K562 treated with DMSO at 1 percent for 48 hours (cell line): Measurements from ENCODE around the gene PDIA2. TPM values are rescaled to one million over a fixed set of nuclear protein-coding genes. Genes with fewer than 3 reads are reported as not detected.

Experiments used
- total RNA-seq: library from RNA; unstranded; fragments of 300-600 nt; gene quantifications from 2 replicates; pipeline ENCODE4 v1.2.3, GENCODE V29; 2022; ENCODE audit warnings: low replicate concordance; ENCODE audit errors: extremely low read depth

Gene PDIA2, protein sequence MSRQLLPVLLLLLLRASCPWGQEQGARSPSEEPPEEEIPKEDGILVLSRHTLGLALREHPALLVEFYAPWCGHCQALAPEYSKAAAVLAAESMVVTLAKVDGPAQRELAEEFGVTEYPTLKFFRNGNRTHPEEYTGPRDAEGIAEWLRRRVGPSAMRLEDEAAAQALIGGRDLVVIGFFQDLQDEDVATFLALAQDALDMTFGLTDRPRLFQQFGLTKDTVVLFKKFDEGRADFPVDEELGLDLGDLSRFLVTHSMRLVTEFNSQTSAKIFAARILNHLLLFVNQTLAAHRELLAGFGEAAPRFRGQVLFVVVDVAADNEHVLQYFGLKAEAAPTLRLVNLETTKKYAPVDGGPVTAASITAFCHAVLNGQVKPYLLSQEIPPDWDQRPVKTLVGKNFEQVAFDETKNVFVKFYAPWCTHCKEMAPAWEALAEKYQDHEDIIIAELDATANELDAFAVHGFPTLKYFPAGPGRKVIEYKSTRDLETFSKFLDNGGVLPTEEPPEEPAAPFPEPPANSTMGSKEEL
- total RNA-seq, result not detected in 2 replicates

DNA sequence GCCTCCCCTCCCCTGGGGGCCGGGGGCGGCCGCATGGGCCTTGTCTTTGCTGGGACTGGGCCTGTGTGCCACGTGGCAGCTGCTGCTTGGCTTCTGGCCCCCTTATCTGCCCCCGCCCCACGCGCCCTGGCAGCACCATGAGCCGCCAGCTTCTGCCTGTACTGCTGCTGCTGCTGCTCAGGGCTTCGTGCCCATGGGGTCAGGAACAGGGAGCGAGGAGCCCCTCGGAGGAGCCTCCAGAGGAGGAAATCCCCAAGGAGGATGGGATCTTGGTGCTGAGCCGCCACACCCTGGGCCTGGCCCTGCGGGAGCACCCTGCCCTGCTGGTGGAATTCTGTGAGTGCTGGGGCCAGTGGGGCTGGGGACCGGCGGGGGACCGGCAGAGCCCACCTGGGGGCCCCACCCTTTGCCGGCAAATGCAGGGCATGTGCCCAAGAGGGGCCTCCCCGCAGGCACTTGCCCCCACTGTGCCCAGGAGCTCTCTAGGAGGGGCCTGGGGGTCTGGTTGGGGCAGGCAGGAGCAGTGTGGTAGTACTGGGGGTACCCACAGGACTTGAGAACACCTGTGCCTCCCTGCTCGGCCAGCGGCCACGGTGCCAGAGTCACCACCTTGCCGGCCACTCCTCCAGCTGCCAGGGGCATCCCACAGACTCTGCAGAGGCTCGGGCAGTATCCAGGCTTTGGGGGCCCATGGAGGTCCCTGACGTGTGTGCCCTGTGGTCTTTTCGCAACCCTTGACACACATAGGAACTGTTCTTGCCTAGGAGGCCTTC, at the start of gene PDIA2:
Gene PDIA2, plus strand, starts transcription at position 132 of the 773 bp plus-strand sequence. Its CDS starts 6 bp downstream, at position 138.

DNA sequence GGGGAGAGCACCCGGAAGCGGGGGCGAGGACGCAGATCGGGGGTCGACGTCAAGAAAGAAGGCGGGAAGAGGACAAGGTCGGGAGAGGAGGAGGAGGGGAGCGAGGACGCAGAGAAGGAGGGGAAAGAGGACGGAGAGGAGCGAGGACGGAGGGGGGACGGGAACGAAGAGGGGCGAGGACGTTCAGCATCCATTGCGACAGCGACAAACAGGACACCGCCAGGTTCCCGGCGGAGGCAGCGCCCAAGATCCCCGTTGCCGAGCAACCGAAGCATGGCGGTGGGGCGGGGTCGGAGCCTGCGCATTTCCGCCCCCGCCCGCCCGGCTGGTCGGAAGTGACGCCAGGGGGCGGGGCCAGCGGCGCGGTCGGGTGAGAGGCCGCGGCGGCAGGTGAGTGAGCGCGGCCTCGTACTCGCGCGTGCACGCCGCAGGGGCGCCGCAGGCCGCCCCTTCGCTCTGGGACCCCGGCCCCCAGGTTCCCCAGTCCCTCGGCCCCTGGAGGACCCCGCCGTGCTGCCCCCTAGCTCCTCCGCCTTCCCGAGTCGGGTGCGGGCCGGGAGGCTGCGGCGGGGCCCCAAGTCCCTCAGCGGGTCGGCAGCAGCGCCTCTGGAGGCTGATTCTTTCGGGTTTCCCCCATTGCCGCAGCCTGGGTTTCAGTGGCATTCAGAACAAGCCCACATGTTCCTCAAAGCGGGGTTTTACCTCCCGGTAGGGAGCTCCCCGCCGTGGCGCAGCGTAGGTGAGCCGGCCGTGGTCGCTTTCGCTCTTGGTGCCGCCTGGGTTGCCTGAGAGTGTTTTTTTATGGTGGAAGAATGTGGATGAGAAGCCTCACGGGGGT, 48.3 kb upstream of the PDIA2 start, which contains the start of gene FAM234A:
Gene FAM234A, plus strand, starts transcription at position 354 of the 838 bp plus-strand sequence. CDS start 19,593 bp downstream, outside the sequence.

DNA sequence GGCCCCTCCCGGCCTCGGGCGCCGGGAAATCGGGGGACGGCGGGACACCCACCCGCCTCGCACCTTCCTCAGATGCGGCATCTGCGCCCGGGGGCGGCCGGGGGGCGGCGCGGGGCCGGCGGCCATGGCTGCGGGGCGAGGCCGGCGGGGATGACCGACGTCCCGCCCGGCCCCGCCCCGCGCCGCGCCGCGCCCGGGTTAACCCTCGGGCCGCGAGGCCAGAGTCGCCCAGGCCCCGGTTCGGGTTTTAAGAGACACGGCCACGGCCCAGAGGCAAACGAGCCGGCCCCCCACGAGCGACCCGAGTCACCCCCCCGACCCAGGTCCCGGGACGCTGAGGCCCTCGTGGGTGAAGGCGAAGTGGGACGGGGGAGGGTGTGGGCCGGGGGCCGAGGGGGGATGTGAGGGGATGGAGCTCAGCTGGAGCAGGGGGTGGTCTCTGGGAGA, 7.2 kb upstream of the PDIA2 start, which contains the start of gene RGS11:
Gene RGS11, minus strand, starts transcription at position 159 of the 447 bp plus-strand sequence. Its CDS starts 33 bp downstream, at position 126.

DNA sequence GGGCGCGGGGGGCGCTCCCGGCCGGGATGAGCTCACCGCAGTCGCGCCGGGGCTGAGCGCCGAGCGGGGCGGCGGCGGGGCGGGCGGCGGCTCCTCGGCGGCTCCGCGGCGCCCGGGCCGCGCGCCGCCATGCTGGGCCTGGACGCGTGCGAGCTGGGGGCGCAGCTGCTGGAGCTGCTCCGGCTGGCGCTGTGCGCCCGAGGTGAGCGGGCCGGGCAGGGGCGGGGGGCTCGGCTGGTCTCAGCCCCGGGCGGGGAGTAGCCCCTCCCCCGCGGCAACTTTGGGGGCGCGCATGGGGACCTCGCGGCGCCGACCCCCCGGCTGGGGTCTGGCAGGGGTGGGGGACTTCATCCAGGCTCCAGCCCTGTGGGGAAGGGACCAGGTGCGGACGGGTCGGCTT, 2.4 kb upstream of the PDIA2 start, which contains the start of gene ARHGDIG:
Gene ARHGDIG, plus strand, starts transcription at position 40 of the 400 bp plus-strand sequence. Its CDS starts 90 bp downstream, at position 130.

Other genes starting within 250 kb of the PDIA2 start
- gene POLR3K, start 229.6 kb upstream of the PDIA2 start, total RNA-seq, result not detected in 2 replicates
- not detected in 2 replicates for gene SNRNP25, start 229.3 kb upstream of the PDIA2 start, total RNA-seq
- not detected in 2 replicates for gene RHBDF1, start 210.5 kb upstream of the PDIA2 start, total RNA-seq
- gene MPG, start 204.9 kb upstream of the PDIA2 start, total RNA-seq, result not detected in 2 replicates
- gene NPRL3, start 144.5 kb upstream of the PDIA2 start, total RNA-seq, result not detected in 2 replicates
- gene HBZ, start 130.5 kb upstream of the PDIA2 start, total RNA-seq, result not detected in 2 replicates
- gene HBM, start 117.2 kb upstream of the PDIA2 start, total RNA-seq, result not detected in 2 replicates
- gene HBA2, start 110.3 kb upstream of the PDIA2 start, total RNA-seq, result not detected in 2 replicates
- gene HBA1, start 106.5 kb upstream of the PDIA2 start, total RNA-seq, result not detected in 2 replicates
- gene HBQ1, start 102.7 kb upstream of the PDIA2 start, total RNA-seq, result not detected in 2 replicates
- gene LUC7L, start 53.7 kb upstream of the PDIA2 start, total RNA-seq, result not detected in 2 replicates
- not detected in 2 replicates for gene FAM234A, start 48.3 kb upstream of the PDIA2 start, total RNA-seq
- not detected in 2 replicates for gene RGS11, start 7.2 kb upstream of the PDIA2 start, total RNA-seq
- gene ARHGDIG, start 2.6 kb upstream of the PDIA2 start, total RNA-seq, result not detected in 2 replicates
- not detected in 2 replicates for gene AXIN1, start 69.6 kb downstream of the PDIA2 start, total RNA-seq
- gene MRPL28, start 87.4 kb downstream of the PDIA2 start, total RNA-seq, result not detected in 2 replicates
- gene PGAP6, start 98.8 kb downstream of the PDIA2 start, total RNA-seq, result not detected in 2 replicates
- not detected in 2 replicates for gene NME4, start 114.0 kb downstream of the PDIA2 start, total RNA-seq
- gene DECR2, start 118.7 kb downstream of the PDIA2 start, total RNA-seq, result not detected in 2 replicates
- gene RAB11FIP3, start 142.5 kb downstream of the PDIA2 start, total RNA-seq, result not detected in 2 replicates
- gene CAPN15, start 244.5 kb downstream of the PDIA2 start, total RNA-seq, result not detected in 2 replicates